ENCODE measurements around the gene EML4. TPM values are rescaled to one million over a fixed set of nuclear protein-coding genes. Genes with fewer than 3 reads are reported as not detected.
"Not testable (repeated sequence)": the region's sequence is repeated elsewhere in the genome, so short reads cannot be mapped to it uniquely, and the experiment has no call there.

The EML4 gene
- total and polyA plus RNA-seq, 12 donors, result 29.9 to 64.0 (median 51.9) TPM

DNA sequence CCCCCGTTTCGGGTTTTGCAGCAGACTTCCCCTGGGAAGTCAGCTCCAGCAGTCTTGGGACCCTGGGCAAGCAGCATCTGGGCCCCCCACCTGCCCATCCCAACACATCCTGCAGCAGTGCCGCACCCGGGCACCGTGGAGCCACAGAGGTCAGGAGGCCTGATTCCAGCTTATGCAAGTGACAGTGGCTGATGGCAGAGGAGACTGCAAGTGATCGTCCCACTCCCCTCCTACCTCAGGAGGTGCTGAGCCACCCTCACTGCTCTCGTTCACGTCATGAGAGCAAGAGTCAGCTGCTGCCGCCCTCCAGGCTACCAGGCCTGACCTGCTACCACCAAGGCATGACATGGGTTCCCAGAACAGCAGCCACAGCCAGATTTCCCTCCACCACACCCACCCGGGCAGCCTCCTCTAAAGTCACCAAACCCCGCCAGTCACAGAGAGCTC lies 173.7 kb downstream of the EML4 start:
- intact Hi-C loops (cut with DNase I), result no loop called here
- Histone ChIP-seq H3K27ac (peak overlapping the region; percentile 78 to 96 (median 90)), H3K4me1 (replicated peaks in 1 of 2) (peaks cover 40 to 54% of the 10 kb centered on the region in 2 donors), H3K4me3 (no peak overlapping the region), H3K36me3 (replicated peaks in 1 of 2) (peaks cover 0 to 17% of the 10 kb centered on the region in 2 donors), H3K27me3 (no peaks in the 10 kb centered on the region), H3K9me3 (replicated peaks in 1 of 3) (no peaks in the 10 kb centered on the region)
- peak in 3 of 7 donors; percentile 50 to 55 (median 51) for DNase-seq
- WGBS, 4 donors, result 41 to 66% (median 56%) methylated on average over 6 to 11 of the region's 11 CpGs
- TF ChIP-seq, protein P1, sequence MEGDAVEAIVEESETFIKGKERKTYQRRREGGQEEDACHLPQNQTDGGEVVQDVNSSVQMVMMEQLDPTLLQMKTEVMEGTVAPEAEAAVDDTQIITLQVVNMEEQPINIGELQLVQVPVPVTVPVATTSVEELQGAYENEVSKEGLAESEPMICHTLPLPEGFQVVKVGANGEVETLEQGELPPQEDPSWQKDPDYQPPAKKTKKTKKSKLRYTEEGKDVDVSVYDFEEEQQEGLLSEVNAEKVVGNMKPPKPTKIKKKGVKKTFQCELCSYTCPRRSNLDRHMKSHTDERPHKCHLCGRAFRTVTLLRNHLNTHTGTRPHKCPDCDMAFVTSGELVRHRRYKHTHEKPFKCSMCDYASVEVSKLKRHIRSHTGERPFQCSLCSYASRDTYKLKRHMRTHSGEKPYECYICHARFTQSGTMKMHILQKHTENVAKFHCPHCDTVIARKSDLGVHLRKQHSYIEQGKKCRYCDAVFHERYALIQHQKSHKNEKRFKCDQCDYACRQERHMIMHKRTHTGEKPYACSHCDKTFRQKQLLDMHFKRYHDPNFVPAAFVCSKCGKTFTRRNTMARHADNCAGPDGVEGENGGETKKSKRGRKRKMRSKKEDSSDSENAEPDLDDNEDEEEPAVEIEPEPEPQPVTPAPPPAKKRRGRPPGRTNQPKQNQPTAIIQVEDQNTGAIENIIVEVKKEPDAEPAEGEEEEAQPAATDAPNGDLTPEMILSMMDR (IDR thresholded peaks at IDR 0.05), result no peak
- TF ChIP-seq POLR2A (IDR thresholded peaks at IDR 0.05), result no peak

DNA sequence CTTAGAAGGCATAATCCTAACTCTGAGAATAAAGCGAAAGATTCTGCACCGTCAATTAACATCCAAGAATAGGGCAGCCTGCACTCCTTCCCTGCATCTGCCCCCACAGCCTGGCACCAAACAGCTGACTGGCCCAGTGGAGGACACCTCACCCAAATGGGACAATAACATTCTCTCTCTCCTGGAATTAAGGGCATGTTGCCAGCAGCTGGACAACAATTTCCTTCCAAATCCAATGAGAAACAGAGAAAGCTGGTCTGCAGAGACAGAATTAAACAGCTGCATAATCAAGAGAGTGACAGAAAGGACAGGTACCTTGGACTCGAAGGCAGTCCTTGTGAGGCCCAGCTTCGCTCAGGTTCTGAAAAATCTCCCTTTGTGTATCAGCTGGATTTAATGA lies 176.8 kb downstream of the EML4 start:
- H3K4me1 ChIP-seq (replicated peaks in 1 of 2), result peaks cover 44 to 60% of the 10 kb centered on the region in 2 donors
- 59 to 68% (median 62%) methylated on average over 4 of the region's 4 CpGs for WGBS, 4 donors
- intact Hi-C loops (cut with DNase I), result no loop called here
- no peaks in the 10 kb centered on the region for H3K9me3 ChIP-seq (replicated peaks in 1 of 3)
- peak in 6 of 7 donors; percentile 54 to 75 (median 63) for DNase-seq
- H3K4me3 ChIP-seq, result no peak overlapping the region
- H3K27ac ChIP-seq, result peak overlapping the region; percentile 17 to 81 (median 75)
- H3K27me3 ChIP-seq, result no peaks in the 10 kb centered on the region
- H3K36me3 ChIP-seq (replicated peaks in 1 of 2), result peaks cover 0 to 21% of the 10 kb centered on the region in 2 donors
- TF ChIP-seq POLR2A (IDR thresholded peaks at IDR 0.05), result peak in 1 of 2 donors; percentile 17
- TF ChIP-seq, protein P1 (IDR thresholded peaks at IDR 0.05), result no peak

DNA sequence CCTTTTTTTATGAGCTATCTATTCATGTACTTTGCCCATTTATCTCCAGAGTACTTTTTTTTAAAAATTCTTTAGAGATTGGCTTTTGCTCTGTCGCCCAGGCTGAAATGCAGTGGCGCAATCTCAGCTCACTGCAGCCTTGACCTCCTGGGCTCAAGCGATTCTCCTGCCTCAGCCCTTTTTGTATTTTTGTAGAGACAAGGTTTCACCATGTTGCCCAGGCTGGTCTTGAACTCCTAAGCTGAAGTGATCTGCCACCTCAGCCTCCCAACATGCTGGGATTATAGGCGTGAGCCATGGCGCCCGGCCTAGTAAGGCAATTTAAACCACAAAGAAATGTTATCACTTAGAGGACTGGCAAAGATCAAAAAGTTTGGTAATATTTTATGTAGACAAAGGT lies 177.7 kb downstream of the EML4 start:
- H3K27me3 ChIP-seq; intact Hi-C loops (cut with DNase I); H3K9me3 ChIP-seq (replicated peaks in 1 of 3); H3K4me3 ChIP-seq: not testable (repeated sequence)
- H3K27ac ChIP-seq, result peak overlapping the region in 3 of 5 donors; percentile 68 to 78 (median 75)
- H3K36me3 ChIP-seq (replicated peaks in 1 of 2), result peaks cover 0 to 29% of the 10 kb centered on the region in 2 donors
- 45 to 64% (median 54%) methylated on average over 6 of the region's 6 CpGs for WGBS, 4 donors
- peaks cover 44 to 60% of the 10 kb centered on the region in 2 donors for H3K4me1 ChIP-seq (replicated peaks in 1 of 2)
- DNase-seq, result peak; percentile 59 to 86 (median 69)

DNA sequence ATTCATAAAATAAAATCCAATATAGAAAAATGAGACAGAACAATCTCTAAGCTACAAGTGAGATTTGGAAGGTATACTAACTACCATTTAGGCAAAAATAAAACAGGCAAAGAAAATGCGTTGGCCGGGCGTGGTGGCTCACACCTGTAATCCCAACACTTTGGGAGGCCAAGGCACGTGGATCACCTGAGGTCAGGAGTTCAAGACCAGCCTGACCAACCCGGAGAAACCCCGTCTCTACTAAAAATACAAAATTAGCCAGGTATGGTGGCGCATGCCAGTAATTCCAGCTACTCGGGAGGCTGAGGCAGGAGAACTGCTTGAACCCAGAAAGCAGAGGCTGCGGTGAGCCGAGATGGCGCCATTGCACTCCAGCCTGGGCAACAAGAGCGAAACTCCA lies 178.4 kb downstream of the EML4 start:
- H3K9me3 ChIP-seq (replicated peaks in 1 of 3); H3K27me3 ChIP-seq; DNase-seq; H3K4me3 ChIP-seq; intact Hi-C loops (cut with DNase I): not testable (repeated sequence)
- H3K4me1 ChIP-seq (replicated peaks in 1 of 2), result peaks cover 37 to 55% of the 10 kb centered on the region in 2 donors
- peaks cover 0 to 36% of the 10 kb centered on the region in 2 donors for H3K36me3 ChIP-seq (replicated peaks in 1 of 2)
- H3K27ac ChIP-seq, result peak overlapping the region in 2 of 5 donors; percentile 75 to 78
- WGBS, 4 donors, result 95 to 99% (median 97%) methylated on average over 12 of the region's 12 CpGs

DNA sequence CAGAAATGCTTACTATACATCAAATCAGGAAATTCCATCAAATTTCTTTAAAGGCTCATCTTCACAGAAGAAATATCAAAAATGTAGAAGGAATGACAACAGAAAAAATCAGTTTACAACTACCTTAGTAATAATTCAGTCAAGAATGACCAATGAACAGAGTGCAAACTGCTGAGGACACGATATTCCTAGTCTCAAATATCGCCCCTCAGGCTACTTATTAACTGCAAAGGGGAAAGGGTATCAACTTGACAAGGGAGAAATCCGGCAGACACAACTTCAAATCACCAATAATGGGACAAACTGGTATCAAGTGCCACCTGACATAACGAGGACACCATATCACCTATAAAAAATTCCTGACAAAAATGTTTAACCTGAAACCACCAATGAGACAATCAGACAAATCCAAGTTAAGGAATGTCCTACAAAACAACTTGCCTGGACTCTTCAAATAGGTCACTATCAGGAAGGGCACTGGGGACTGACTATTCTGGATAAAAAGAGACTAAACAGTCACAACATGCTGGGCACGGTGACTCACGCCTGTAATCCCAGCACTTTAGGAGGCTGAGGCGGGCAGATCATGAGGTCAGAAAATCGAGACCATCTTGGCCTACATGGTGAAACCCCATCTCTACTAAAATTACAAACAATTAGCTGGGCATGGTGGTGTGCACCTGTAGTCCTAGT lies 179.1 kb downstream of the EML4 start:
- H3K4me1 ChIP-seq (replicated peaks in 1 of 2), result peaks cover 30 to 48% of the 10 kb centered on the region in 2 donors
- H3K9me3 ChIP-seq (replicated peaks in 1 of 3), result no peaks in the 10 kb centered on the region
- intact Hi-C loops (cut with DNase I), result no loop called here
- no peak for TF ChIP-seq POLR2A (IDR thresholded peaks at IDR 0.05)
- TF ChIP-seq, protein P1 (IDR thresholded peaks at IDR 0.05), result no peak
- WGBS, 4 donors, result 83 to 92% (median 88%) methylated on average over 8 of the region's 8 CpGs
- H3K27me3 ChIP-seq, result no peaks in the 10 kb centered on the region
- H3K4me3 ChIP-seq, result no peak overlapping the region
- DNase-seq, result peak in 1 of 7 donors; percentile 24
- peaks cover 0 to 38% of the 10 kb centered on the region in 2 donors for H3K36me3 ChIP-seq (replicated peaks in 1 of 2)
- H3K27ac ChIP-seq, result peak overlapping the region in 2 of 5 donors; percentile 41 to 69

All from adrenal gland (tissue), 12 donors.